ENCODE measurements around the gene ADARB2. TPM values are rescaled to one million over a fixed set of nuclear protein-coding genes. Genes with fewer than 3 reads are reported as not detected.

The ADARB2 gene
- total and polyA plus RNA-seq, 7 donors = 0.05 to 0.39 (median 0.15) TPM; not detected in 2

- Histone ChIP-seq H3K9me3 (no peaks in the 10 kb centered on the region), H3K27me3 (ENCODE audit: insufficient read depth in 3 of 3, low read length in 2 of 3) (no peaks in the 10 kb centered on the region), H3K4me3 (no peak overlapping the region), H3K36me3 (ENCODE audit: insufficient read depth in 1 of 2, low read depth in 1 of 2) (no peaks in the 10 kb centered on the region), H3K27ac (no peak overlapping the region), H3K4me1 (no peaks in the 10 kb centered on the region)
- TF ChIP-seq, protein P1, sequence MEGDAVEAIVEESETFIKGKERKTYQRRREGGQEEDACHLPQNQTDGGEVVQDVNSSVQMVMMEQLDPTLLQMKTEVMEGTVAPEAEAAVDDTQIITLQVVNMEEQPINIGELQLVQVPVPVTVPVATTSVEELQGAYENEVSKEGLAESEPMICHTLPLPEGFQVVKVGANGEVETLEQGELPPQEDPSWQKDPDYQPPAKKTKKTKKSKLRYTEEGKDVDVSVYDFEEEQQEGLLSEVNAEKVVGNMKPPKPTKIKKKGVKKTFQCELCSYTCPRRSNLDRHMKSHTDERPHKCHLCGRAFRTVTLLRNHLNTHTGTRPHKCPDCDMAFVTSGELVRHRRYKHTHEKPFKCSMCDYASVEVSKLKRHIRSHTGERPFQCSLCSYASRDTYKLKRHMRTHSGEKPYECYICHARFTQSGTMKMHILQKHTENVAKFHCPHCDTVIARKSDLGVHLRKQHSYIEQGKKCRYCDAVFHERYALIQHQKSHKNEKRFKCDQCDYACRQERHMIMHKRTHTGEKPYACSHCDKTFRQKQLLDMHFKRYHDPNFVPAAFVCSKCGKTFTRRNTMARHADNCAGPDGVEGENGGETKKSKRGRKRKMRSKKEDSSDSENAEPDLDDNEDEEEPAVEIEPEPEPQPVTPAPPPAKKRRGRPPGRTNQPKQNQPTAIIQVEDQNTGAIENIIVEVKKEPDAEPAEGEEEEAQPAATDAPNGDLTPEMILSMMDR (IDR thresholded peaks at IDR 0.05) = no peak
- intact Hi-C loops (cut with DNase I) = no loop called here
- ATAC-seq (no peak), DNase-seq (no peak)
- 22 to 28% (median 26%) methylated on average over 10 of the region's 10 CpGs for WGBS, 3 donors
Observed at GRCh38 chr10:1483246-1483645, 254.1 kb downstream of the ADARB2 start.

GRCh38 chr10:1477578-1477977 lies 259.7 kb downstream of the ADARB2 start:
- WGBS, 3 donors = 86 to 91% (median 88%) methylated on average over 9 of the region's 9 CpGs
- H3K27ac ChIP-seq = no peak overlapping the region
- H3K36me3 ChIP-seq (ENCODE audit: insufficient read depth in 1 of 2, low read depth in 1 of 2) = no peaks in the 10 kb centered on the region
- no peaks in the 10 kb centered on the region for H3K9me3 ChIP-seq
- peaks cover 0 to 17% (median 5%) of the 10 kb centered on the region in 3 donors for H3K27me3 ChIP-seq (ENCODE audit: insufficient read depth in 3 of 3, low read length in 2 of 3)
- ATAC-seq = no peak
- intact Hi-C loops (cut with DNase I) = no loop called here
- no peak for DNase-seq
- no peak overlapping the region for H3K4me3 ChIP-seq
- H3K4me1 ChIP-seq = no peaks in the 10 kb centered on the region
- TF ChIP-seq, protein P1 (IDR thresholded peaks at IDR 0.05) = no peak

DNA sequence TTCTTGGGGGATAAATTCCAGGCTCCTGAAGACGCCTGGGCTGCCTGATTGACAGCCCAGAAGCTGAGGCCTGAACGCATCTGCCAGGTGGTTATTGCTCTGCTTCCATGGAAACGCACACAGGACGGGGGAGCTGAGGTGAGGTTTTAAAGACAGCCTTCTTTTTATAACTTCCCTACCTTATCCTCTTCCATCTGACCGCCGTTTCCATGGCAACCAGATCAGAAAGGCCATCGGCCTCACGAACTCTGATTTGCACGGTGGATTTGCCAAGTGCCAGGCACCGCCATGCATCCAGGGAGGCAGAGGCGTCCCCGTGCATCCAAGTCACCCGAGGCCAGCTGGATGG lies 260.9 kb downstream of the ADARB2 start:
- Histone ChIP-seq H3K27ac (no peak overlapping the region), H3K36me3 (ENCODE audit: insufficient read depth in 1 of 2, low read depth in 1 of 2) (no peaks in the 10 kb centered on the region), H3K27me3 (ENCODE audit: insufficient read depth in 3 of 3, low read length in 2 of 3) (peaks cover 0 to 17% (median 5%) of the 10 kb centered on the region in 3 donors), H3K9me3 (no peaks in the 10 kb centered on the region), H3K4me3 (no peak overlapping the region), H3K4me1 (no peaks in the 10 kb centered on the region)
- WGBS, 3 donors = 31 to 37% (median 32%) methylated on average over 13 of the region's 13 CpGs
- TF ChIP-seq, protein P1 (IDR thresholded peaks at IDR 0.05) = no peak
- intact Hi-C loops (cut with DNase I) = no loop called here
- DNase-seq = no peak
- ATAC-seq = no peak

DNA sequence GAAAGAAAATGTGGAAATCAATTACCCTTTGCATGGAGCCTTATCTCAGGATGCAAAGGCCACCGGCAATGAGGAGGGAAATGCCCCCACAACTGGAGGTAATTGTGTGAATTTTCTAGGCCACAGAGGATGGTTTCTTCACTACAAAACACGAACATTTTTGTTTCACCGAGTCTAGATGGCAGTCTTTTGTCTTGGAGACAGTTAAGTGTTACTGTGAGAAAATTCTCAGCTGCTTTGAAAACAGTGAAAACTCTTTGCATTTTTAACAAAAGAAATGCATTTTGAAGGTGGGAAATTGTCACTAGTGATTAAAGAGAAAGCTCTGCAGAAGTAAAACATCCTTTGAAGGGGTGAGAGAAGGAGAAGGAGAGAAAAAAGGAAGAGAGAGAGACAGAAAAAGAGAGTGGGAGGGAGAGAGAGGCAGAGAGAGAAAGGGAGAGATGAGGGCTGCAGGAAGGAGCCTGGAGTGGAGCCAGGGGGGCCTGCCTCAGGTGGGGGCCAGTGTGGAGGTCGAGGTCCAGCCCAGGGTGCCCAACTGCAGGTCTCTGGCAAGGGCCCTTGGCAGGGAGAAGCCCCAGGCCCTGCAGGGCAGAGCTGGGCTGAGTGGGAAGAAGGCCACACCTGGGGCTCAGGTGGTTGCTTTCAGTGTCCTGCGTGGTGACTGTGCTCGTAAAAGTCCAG lies 261.4 kb downstream of the ADARB2 start:
- H3K9me3 ChIP-seq = no peaks in the 10 kb centered on the region
- TF ChIP-seq, protein P1 (IDR thresholded peaks at IDR 0.05) = no peak
- peaks cover 0 to 17% (median 5%) of the 10 kb centered on the region in 3 donors for H3K27me3 ChIP-seq (ENCODE audit: insufficient read depth in 3 of 3, low read length in 2 of 3)
- WGBS, 3 donors = 12 to 16% (median 13%) methylated on average over 6 of the region's 6 CpGs
- intact Hi-C loops (cut with DNase I) = no loop called here
- no peak for DNase-seq
- no peaks in the 10 kb centered on the region for H3K4me1 ChIP-seq
- no peak overlapping the region for H3K27ac ChIP-seq
- ATAC-seq = no peak
- no peaks in the 10 kb centered on the region for H3K36me3 ChIP-seq (ENCODE audit: insufficient read depth in 1 of 2, low read depth in 1 of 2)
- H3K4me3 ChIP-seq = no peak overlapping the region

GRCh38 chr10:1475098-1475591 lies 262.2 kb downstream of the ADARB2 start:
- Histone ChIP-seq H3K4me3 (no peak overlapping the region), H3K27ac (no peak overlapping the region), H3K36me3 (ENCODE audit: insufficient read depth in 1 of 2, low read depth in 1 of 2) (no peaks in the 10 kb centered on the region), H3K27me3 (ENCODE audit: insufficient read depth in 3 of 3, low read length in 2 of 3) (peaks cover 0 to 17% (median 5%) of the 10 kb centered on the region in 3 donors), H3K9me3 (no peaks in the 10 kb centered on the region), H3K4me1 (no peaks in the 10 kb centered on the region)
- 23 to 30% (median 29%) methylated on average over 16 of the region's 16 CpGs for WGBS, 3 donors
- ATAC-seq (no peak), DNase-seq (no peak)
- TF ChIP-seq, protein P1 (IDR thresholded peaks at IDR 0.05) = no peak
- intact Hi-C loops (cut with DNase I) = no loop called here
